HG03521 (cell line): ENCODE measurements around the gene PPM1H.
"Not testable (repeated sequence)": the region's sequence is repeated elsewhere in the genome, so short reads cannot be mapped to it uniquely, and the experiment has no call there.

Experiments
- ATAC-seq: cut with Tn5 transposase; IDR thresholded peaks from one replicate; pipeline ENCODE4 v1.9.1; 2021; ENCODE audit warnings: mild to moderate bottlenecking, moderate library complexity; ENCODE audit not compliant: unreplicated experiment

The PPM1H gene

GRCh38 chr12:62911286-62911685, 23.7 kb downstream of the PPM1H start:
- no peak for ATAC-seq

DNA sequence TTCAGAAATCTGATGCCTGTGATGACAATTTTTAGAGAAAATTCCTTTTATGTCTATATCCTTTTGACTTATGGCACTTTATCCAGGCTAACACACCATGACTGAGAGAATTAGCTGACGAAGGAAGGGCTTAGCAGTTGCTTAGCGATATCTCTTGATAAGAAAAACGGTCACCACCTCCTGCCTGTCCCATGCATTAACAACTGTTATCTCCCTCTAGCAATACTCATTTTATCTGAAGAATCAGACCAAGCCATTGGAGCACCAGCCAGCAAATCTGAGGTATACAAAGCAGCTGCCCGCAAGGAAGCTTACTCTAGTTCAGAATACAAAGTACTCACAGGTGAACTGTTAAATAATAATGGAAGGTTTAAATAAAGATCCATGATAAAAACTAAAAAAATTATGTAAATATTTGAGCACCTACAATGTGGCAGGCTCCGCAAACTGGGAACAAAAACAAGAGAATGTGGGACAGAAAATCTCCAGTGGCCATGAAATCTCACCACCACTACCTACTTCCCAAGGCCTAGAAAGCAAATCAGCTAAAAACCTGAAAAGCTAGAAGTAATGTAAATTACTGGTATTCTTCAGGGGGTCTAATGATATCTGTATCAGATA, 24.3 kb downstream of the PPM1H start:
- ATAC-seq: no peak

- no peak for ATAC-seq
Observed at GRCh38 chr12:62909340-62909739, 25.6 kb downstream of the PPM1H start.

DNA sequence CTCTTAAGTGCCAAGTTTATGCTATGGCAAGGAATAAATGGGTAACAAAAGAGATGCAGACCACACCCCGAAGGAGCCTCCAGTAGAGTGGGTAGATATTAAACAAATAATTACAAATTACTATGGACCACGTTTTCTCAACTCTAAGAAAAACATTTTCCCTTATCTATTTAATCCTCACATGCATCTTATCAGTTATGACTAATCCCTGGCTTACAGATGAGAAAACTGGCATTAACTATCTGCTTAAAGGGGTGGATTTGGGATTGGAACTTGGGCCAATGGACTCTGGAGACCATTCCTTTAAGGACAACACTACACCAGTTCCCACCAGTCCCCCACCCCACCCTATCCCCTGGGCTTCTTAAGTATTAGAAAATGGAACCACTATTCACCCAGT, 26.3 kb downstream of the PPM1H start:
- no peak for ATAC-seq

DNA sequence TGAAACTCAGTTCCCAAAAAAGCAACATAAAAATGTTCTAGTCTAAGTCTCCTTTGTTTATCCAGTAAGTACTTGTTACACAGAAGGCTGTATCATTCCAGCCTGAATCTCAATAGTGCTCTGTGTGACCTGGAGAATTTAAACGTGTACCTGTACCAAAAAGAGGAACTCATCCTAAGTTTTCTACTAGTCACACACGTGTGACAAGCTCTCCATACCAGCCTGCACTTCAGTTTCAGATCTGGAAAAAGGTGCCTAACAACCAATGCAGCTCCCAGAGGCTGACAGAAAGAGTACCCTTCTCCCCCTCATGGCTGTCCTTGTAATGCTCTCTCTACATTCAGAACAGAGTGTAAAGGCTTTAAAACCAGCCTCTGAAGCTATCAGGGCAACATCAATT, 27.4 kb downstream of the PPM1H start:
- no peak for ATAC-seq

DNA sequence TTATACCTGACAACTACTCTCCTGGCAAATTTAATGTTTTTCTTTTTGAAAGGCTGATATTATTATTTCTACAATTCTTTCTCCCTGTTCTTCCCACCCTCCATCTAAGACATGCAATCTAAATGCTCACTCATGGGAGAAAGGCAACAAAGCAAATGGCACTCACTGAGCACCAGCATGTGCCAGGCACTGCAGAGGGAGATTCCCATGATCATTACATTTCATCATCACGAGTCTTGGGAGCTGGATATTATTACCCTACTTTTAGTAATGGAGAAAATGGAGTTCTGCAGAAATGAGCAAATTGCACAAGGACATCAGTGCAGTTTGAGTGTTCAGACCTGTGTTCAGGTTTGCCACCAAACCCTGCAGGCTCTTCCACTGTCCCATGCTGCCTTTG, 27.9 kb downstream of the PPM1H start:
- ATAC-seq: no peak

GRCh38 chr12:62903151-62903550, 31.8 kb downstream of the PPM1H start:
- ATAC-seq: no peak

DNA sequence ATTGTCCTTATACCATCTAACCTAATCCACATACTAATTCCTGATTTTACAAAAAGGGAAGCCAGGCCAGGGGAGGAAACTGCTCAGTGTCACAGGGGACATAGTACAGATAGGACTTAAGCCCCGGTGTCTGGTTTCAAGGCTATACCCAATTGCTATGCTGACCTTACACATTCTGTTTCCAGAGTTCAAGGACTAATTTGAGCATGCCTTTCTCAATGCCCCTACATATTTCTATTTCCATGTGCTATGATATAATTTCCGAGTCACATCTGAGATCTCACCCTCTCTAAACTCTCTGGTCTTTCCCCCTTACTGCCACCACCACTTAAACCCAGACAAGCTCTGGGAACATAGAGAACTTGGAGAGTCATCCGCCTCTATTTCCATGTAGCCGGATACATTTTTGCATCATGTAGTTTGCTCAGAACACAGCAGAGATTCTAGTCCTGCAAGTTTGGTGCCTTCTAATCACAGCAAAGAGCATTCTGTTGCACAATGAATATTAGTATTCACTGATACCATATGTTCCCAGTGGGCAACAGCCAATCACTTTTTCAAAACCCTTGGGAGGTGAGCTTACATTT, 34.2 kb downstream of the PPM1H start:
- ATAC-seq: no peak

GRCh38 chr12:62899568-62900390, 35.2 kb downstream of the PPM1H start:
- ATAC-seq: no peak

- no peak for ATAC-seq
Observed at GRCh38 chr12:62898526-62898925, 36.4 kb downstream of the PPM1H start.

DNA sequence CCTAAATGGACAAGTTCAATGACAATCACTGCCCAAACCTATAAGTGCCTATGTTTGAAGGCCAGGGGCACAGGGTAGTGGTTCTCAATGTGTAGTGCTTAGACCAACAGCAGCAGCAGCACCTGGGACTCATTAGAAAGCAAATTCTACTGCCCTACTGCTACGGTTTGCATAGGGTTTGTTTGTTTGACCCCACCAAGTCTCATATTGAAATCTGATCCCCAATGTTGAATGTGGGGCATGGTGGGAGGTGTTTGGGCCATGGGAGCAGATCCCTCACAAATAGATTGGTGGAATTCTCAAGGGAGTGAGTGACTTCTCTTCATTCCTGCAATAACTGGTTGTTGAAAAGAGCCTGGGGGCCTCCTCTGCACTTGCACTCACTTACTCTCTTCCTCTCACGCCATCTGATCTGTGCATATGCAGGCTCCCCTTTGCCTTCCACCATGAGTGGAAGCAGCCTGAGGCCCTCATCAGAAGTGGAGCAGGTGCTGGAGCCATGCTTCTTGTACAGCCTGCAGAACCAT, 39.5 kb downstream of the PPM1H start:
- no peak for ATAC-seq

GRCh38 chr12:62893276-62893675, 41.7 kb downstream of the PPM1H start:
- no peak for ATAC-seq

DNA sequence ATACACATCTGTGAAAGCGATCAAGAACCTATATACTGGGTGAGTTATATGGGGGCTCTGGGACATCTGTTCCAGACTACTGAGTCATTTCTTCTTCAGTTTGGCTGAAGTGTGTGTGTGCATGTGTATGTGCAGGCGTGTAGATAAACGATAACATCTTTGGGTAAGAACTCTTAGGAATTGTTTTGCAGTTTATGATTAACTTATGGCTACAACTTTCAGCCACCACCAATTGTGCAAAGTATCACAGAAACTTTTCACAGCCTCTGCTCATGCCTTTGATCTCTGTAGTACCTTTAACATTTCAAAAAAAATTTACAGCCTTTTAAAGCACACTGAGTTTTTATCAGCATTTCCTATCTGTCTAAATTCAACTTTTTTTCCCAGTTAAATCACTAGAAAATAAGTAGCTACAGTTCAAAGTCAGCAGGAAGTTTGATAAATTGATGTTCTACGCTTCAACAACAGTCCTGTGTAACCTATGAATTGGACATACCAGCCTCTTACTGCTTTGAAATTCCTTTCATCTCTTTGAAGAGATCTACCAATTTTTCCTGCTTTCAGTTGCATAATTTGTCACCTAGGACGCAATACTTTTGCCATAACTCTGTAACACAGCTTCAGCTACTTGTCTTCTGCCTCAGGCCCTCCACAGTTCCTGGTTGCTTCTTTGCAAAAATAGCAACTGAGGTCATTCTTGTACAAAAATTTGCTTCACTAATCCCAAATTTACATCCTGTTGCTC, 43.0 kb downstream of the PPM1H start:
- no peak for ATAC-seq

- no peak for ATAC-seq
Observed at GRCh38 chr12:62888454-62889110, 46.4 kb downstream of the PPM1H start.

GRCh38 chr12:62886796-62887195, 48.2 kb downstream of the PPM1H start:
- no peak for ATAC-seq

DNA sequence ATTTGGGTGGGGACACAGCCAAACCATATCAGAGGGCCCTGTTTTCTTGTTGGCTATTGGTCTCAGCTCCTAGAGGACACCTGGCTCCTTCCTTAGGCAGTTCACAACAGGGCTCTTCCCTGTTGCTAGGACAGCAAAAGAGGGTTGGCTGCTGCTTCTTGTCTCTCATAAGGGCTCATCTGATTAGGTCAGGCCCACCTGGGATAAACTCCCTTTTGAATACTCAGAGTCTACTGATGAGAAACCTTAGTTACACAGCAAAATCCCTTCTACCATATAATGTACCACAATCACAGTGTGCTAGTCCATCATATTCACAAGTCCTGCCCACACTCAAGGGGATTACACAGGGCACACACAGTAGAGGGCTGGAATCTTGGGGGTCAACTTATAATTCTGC, 49.7 kb downstream of the PPM1H start:
- ATAC-seq: no peak

- not testable (repeated sequence) for ATAC-seq
Observed at GRCh38 chr12:62884832-62885231, 50.1 kb downstream of the PPM1H start.

DNA sequence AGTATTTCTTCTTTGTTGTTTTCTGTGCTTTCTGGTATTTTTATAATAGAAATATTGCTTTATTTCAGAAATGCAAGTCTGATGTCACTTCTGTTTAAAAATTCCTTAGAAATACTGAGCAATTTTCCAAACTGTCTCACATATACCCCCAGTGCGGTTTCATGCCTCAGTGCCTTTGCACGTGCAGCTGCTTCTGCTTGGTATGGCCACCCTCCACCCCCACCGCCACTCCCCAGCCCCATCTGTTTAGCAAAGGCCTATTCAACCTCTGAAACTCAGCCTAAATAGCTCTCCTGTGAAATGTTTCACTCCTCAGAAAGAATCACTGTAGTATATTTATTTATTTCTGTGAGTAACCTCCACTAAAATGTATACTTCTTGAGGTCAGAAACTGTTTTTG, 52.3 kb downstream of the PPM1H start:
- no peak for ATAC-seq

DNA sequence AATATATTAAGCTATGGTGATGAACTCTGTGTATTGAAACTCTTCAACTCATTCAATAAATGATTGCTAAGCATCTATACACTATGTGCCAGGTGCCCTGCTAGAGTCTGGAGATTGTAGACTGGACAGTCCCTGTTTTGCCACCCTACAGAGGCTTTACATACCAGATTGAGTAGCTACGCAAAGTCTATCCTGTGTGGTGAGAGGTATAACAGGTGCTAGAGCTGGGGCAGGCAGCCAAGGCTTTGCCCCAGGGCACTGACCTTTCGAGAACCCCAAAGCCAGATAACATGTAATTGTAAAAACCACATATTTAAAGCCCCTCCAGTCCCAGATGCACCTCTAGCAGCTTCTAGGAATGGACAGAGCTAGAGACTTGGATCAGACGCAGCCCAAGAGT, 52.8 kb downstream of the PPM1H start:
- ATAC-seq: no peak

GRCh38 chr12:62879691-62880090, 55.3 kb downstream of the PPM1H start:
- ATAC-seq: no peak

DNA sequence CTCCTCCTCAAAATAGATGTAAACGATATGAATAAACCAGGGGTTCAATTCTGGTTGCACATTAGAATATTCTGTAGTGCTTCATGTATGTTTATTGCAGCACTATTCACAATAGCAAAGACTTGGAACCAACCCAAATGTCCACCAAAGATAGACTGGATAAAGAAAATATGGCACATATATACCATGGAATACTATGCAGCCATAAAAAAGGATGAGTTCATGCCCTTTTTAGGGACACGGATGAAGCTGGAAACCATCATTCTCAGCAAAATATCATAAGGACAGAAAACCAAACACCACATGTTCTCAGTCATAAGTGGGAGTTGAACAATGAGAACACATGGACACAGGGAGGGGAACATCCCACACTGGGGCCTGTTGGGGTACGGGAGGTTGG, 55.7 kb downstream of the PPM1H start:
- ATAC-seq: not testable (repeated sequence)
